H1 (cell line): ENCODE results near the gene AP2B1. TPM values are rescaled to one million over a fixed set of nuclear protein-coding genes. Genes with fewer than 3 reads are reported as not detected.
A peak's percentile ranks its signal among the peaks of the same experiment; 100 is the strongest.

Experiments used
- CTCF ChIA-PET: fragments of 300-600 bp; sonication (Branson Sonifier 250); formaldehyde crosslinking; loops from one replicate; lab custom pipeline; 2021; ENCODE audit not compliant: partially characterized antibody; lab: Charles Lee
- POLR2A ChIA-PET: fragments of 300-600 bp; sonication (Branson Sonifier 250); formaldehyde crosslinking; loops from one replicate; lab custom pipeline; 2021; ENCODE audit warnings: inconsistent platforms; ENCODE audit not compliant: partially characterized antibody; lab: Charles Lee
- DNase-seq, 2 experiments: peaks; one replicate each; pipeline versions ENCODE4 v3.0.0 to v3.0.0-alpha.2; 2010 to 2022; ENCODE audit warnings: low spot score in 2 of 2, low read depth in 1 of 2, mixed read lengths in 1 of 2
- FAIRE-seq: peaks from 2 replicates; lab custom pipeline; 2011; peaks lifted over from hg19 to GRCh38; lab: Jason Lieb, UNC
- H2AFZ ChIP-seq: 2 replicates; pipeline ENCODE4 v1.8.1; 2012; ENCODE audit warnings: low read length, inconsistent platforms
- H2AK5ac ChIP-seq: 2 replicates; pipeline ENCODE4 v1.6.1; 2013; ENCODE audit warnings: low read depth, low read length
- H2BK120ac ChIP-seq: replicated peaks from 2 replicates; pipeline ENCODE3; 2013; ENCODE audit warnings: low read depth, low read length, inconsistent platforms
- H2BK12ac ChIP-seq: 2 replicates; pipeline ENCODE4 v1.6.1; 2013; ENCODE audit warnings: low read depth, low read length
- H2BK15ac ChIP-seq: 2 replicates; pipeline ENCODE4 v1.6.1; 2013; ENCODE audit warnings: low read length
- H2BK20ac ChIP-seq: 2 replicates; pipeline ENCODE4 v1.6.1; 2013; ENCODE audit warnings: low read length
- H2BK5ac ChIP-seq: 2 replicates; pipeline ENCODE4 v1.6.1; 2013; ENCODE audit warnings: low read depth, low read length
- H3K14ac ChIP-seq: 2 replicates; pipeline ENCODE4 v1.6.1; 2013; ENCODE audit warnings: inconsistent platforms; ENCODE audit not compliant: insufficient read length
- H3K18ac ChIP-seq: 2 replicates; pipeline ENCODE4 v1.6.1; 2013; ENCODE audit warnings: low read length; ENCODE audit errors: extremely low read depth
- H3K23ac ChIP-seq: 2 replicates; pipeline ENCODE4 v1.6.1; 2013; ENCODE audit warnings: inconsistent platforms; ENCODE audit not compliant: insufficient read length
- H3K23me2 ChIP-seq: 2 replicates; pipeline ENCODE4 v1.6.1; 2013; ENCODE audit warnings: low read depth, low read length
- H3K27ac ChIP-seq: 2 replicates; pipeline ENCODE4 v1.6.1; 2011; ENCODE audit warnings: low read depth, low read length, inconsistent platforms
- H3K27me3 ChIP-seq, 4 experiments: replicated peaks in 1 of 4; 1 replicate in 1 of 4; 2 replicates in 3 of 4; pipeline versions ENCODE4 v1.6.1 to v1.8.1; 2011 to 2013; ENCODE audit warnings: low read length in 3 of 4, mild to moderate bottlenecking in 3 of 4, inconsistent platforms in 2 of 4, mixed read lengths in 2 of 4, moderate library complexity in 1 of 4; ENCODE audit not compliant: control insufficient read depth in 3 of 4, insufficient read depth in 3 of 4; ENCODE audit errors: extremely low read depth in 1 of 4
- H3K36me3 ChIP-seq, 4 experiments: 2 replicates each; pipeline versions ENCODE4 v1.6.1 to v1.8.1; 2011 to 2013; ENCODE audit warnings: mild to moderate bottlenecking in 4 of 4, low read length in 3 of 4, moderate library complexity in 2 of 4, control low read depth in 1 of 4, inconsistent platforms in 1 of 4; ENCODE audit not compliant: insufficient read depth in 4 of 4, control insufficient read depth in 2 of 4
- H3K4ac ChIP-seq: replicated peaks from 2 replicates; pipeline ENCODE3; 2013; ENCODE audit warnings: low read length, low read depth, mixed read lengths, inconsistent platforms; ENCODE audit not compliant: insufficient read length
- H3K4me1 ChIP-seq, 4 experiments: replicated peaks in 1 of 4; 1 replicate in 1 of 4; 2 replicates in 3 of 4; pipeline versions ENCODE4 v1.6.1 to v1.8.1; 2011 to 2013; ENCODE audit warnings: low read length in 3 of 4, inconsistent platforms in 2 of 4, mixed read lengths in 1 of 4; ENCODE audit not compliant: insufficient read depth in 4 of 4, control insufficient read depth in 3 of 4
- H3K4me2 ChIP-seq, 2 experiments: 2 replicates each; pipeline versions ENCODE4 v1.6.1 to v1.8.1; 2011 to 2013; ENCODE audit warnings: low read depth in 2 of 2, low read length in 2 of 2, control low read depth in 1 of 2, inconsistent platforms in 1 of 2, mild to moderate bottlenecking in 1 of 2; ENCODE audit not compliant: insufficient read depth in 1 of 2
- H3K4me3 ChIP-seq, 4 experiments: fragments of 200-600, 300-600 bp in 1 of 4; sonication (generic), shearing (Covaris generic), sonication (Bioruptor Twin) in 1 of 4; 2 replicates each; pipeline versions ENCODE4 v1.5.1 to v1.8.1; 2011 to 2016; ENCODE audit warnings: low read length in 4 of 4, low read depth in 3 of 4, control low read depth in 2 of 4, inconsistent platforms in 2 of 4, mild to moderate bottlenecking in 2 of 4, mixed read lengths in 1 of 4, moderate library complexity in 1 of 4; ENCODE audit not compliant: insufficient read depth in 2 of 4; ENCODE audit errors: extremely low read depth in 1 of 4
- H3K56ac ChIP-seq: replicated peaks from 2 replicates; pipeline ENCODE3; 2013; ENCODE audit warnings: low read depth, mild to moderate bottlenecking, mixed read lengths, low read length, inconsistent platforms; ENCODE audit not compliant: insufficient read length
- H3K79me1 ChIP-seq: 2 replicates; pipeline ENCODE4 v1.6.1; 2013; ENCODE audit warnings: low read depth, low read length, control low read depth
- H3K79me2 ChIP-seq, 2 experiments: 2 replicates each; pipeline versions ENCODE4 v1.6.1 to v1.8.1; 2012 to 2013; ENCODE audit warnings: low read length in 2 of 2, mild to moderate bottlenecking in 2 of 2, inconsistent platforms in 1 of 2; ENCODE audit not compliant: insufficient read depth in 2 of 2, control insufficient read depth in 1 of 2
- H3K9ac ChIP-seq, 4 experiments: replicated peaks in 1 of 4; 1 replicate in 1 of 4; 2 replicates in 3 of 4; pipeline versions ENCODE4 v1.6.1 to v1.8.1; 2011 to 2013; ENCODE audit warnings: low read depth in 3 of 4, low read length in 3 of 4, control low read depth in 2 of 4, mild to moderate bottlenecking in 2 of 4, moderate library complexity in 2 of 4, inconsistent platforms in 1 of 4; ENCODE audit errors: extremely low read depth in 1 of 4
- H3K9me3 ChIP-seq, 2 experiments: 2 replicates each; pipeline versions ENCODE4 v1.6.1 to v1.8.1; 2012 to 2013; ENCODE audit warnings: mild to moderate bottlenecking in 2 of 2, moderate library complexity in 2 of 2, control low read depth in 1 of 2, inconsistent platforms in 1 of 2, low read depth in 1 of 2, low read length in 1 of 2, mixed read lengths in 1 of 2; ENCODE audit not compliant: insufficient read depth in 2 of 2
- H4K20me1 ChIP-seq, 2 experiments: replicated peaks in 1 of 2; 2 replicates each; pipeline versions ENCODE3 to v1.8.1; 2011 to 2013; ENCODE audit warnings: inconsistent platforms in 2 of 2, low read length in 2 of 2, mild to moderate bottlenecking in 1 of 2; ENCODE audit not compliant: insufficient read depth in 2 of 2, control insufficient read depth in 1 of 2
- H4K5ac ChIP-seq: 2 replicates; pipeline ENCODE4 v1.6.1; 2013; ENCODE audit warnings: low read length, low read depth, mixed read lengths, inconsistent platforms; ENCODE audit not compliant: insufficient read length
- H4K8ac ChIP-seq: 2 replicates; pipeline ENCODE4 v1.8.0; 2013; ENCODE audit warnings: mild to moderate bottlenecking, moderate library complexity, low read length, inconsistent platforms; ENCODE audit not compliant: insufficient read depth; ENCODE audit errors: extremely low read depth
- H4K91ac ChIP-seq: replicated peaks from 2 replicates; pipeline ENCODE3; 2013; ENCODE audit warnings: low read length, mixed read lengths, inconsistent platforms; ENCODE audit not compliant: insufficient read length
- KDM1A ChIP-seq: fragments of 200-600, 300-600 bp; sonication (generic); IDR thresholded peaks from 2 replicates; pipeline ENCODE4 v1.7.1; 2016; ENCODE audit warnings: mild to moderate bottlenecking, low read length, borderline replicate concordance
- SP2 ChIP-seq: IDR thresholded peaks from 2 replicates; pipeline ENCODE4 v1.6.1; 2012; ENCODE audit warnings: mild to moderate bottlenecking, low read length, inconsistent platforms
- WGBS, 2 experiments: shearing (Covaris generic) in 1 of 2; methylation state at CpG; one replicate each; pipeline versions ENCODE4 v1.1.6 to v1.1.7; 2013 to 2015; ENCODE audit warnings: low lambda C conversion rate in 2 of 2, mixed read lengths in 2 of 2, inconsistent platforms in 1 of 2, low coverage in 1 of 2, missing lambda C conversion rate in 1 of 2; ENCODE audit not compliant: insufficient replicate concordance in 2 of 2, insufficient coverage in 1 of 2, insufficient read length in 1 of 2; ENCODE audit errors: extremely low coverage in 1 of 2, missing lambda C conversion rate in 1 of 2; 5-methylcytosine and 5-hydroxymethylcytosine counted together
- polyA plus RNA-seq, 7 experiments: library from polyadenylated mRNA; depleted of rRNA in 3 of 7; stranded (reverse) in 5 of 7; unstranded in 2 of 7; fragments of >200 nt in 5 of 7; fragments of 200-250 nt in 2 of 7; gene quantifications; 1 replicate in 5 of 7; 2 replicates in 1 of 7; 4 replicates in 1 of 7; pipeline versions ENCODE4 v1.2.1 to v1.2.3, GENCODE V29; 2011 to 2013; ENCODE audit warnings: missing spikeins in 2 of 7, mixed read lengths in 2 of 7
- total RNA-seq: library from RNA; stranded (reverse); fragmentation: NEBNext Ultra II Directional; extraction: Animal tissue kit (Norgen Biotek cat#: 25700); gene quantifications from 2 replicates; pipeline ENCODE4 v1.2.1, GENCODE V29; 2021

AP2B1 gene
- total and polyA plus RNA-seq, 2 of the 8 experiments (the other 6 are each of a cell fraction or from before 2014, with no cell fraction given) = 95.5 to 199 TPM

GRCh38 chr17:35750526-35751395 is 163.6 kb downstream of the AP2B1 start:
- H3K79me2 ChIP-seq = no peaks in the 10 kb centered on the region
- H3K4me1 ChIP-seq = peaks cover 0 to 12% (median 5%) of the 10 kb centered on the region in 4 experiments; a peak in 5 of 7 replicates
- no peak overlapping the region for H3K23ac ChIP-seq
- no peak overlapping the region for H3K14ac ChIP-seq
- peak overlapping the region; percentile 25 to 76; a peak in 3 of 4 replicates for H3K4me2 ChIP-seq
- no peaks in the 10 kb centered on the region for H3K9me3 ChIP-seq
- H2BK12ac ChIP-seq = peak overlapping the region; percentile 85; the same call in 1 of the 2 replicates
- ChIA-PET CTCF (interaction anchor here (0.9 to 8.4 kb wide), 11 partner anchors 10 to 160 kb away, joined by 3 to 166 read pairs (median 3); partner anchors contain the start of genes C17orf50 and TAF15), POLR2A (interaction anchor here (1.0 to 2.3 kb wide), 3 partner anchors 14 to 58 kb away, joined by 3 to 6 read pairs (median 5); partner anchors contain the start of genes RASL10B and TAF15)
- 0 out of 2 replicates have a peak overlapping the region, but pooled peaks have one; percentile 44 for H2BK5ac ChIP-seq
- no peak overlapping the region for H3K56ac ChIP-seq
- H2AK5ac ChIP-seq = no peak overlapping the region
- H2BK15ac ChIP-seq = no peak overlapping the region; the same call in 1 of the 2 replicates
- no peaks in the 10 kb centered on the region for H3K79me1 ChIP-seq
- no peak overlapping the region; the same call in 1 of the 2 replicates for H4K8ac ChIP-seq
- H3K23me2 ChIP-seq = no peaks in the 10 kb centered on the region
- FAIRE-seq (no peak), DNase-seq (no peak)
- peak overlapping the region; percentile 78; the same call in 1 of the 2 replicates for H3K18ac ChIP-seq
- WGBS, 2 experiments = 87% methylated on average over 10 of the region's 10 CpGs; no CpG with 5 or more reads in 1 of the 2 experiments
- peak overlapping the region in 3 of 4 experiments; percentile 15 to 50 (median 29); a peak in 4 of 8 replicates for H3K4me3 ChIP-seq
- no peak overlapping the region for H3K9ac ChIP-seq
- H3K27me3 ChIP-seq = peaks cover 2 to 19% (median 12%) of the 10 kb centered on the region in 4 experiments; a peak in 6 of 7 replicates
- H4K91ac ChIP-seq = peak overlapping the region; percentile 90
- H2BK120ac ChIP-seq = no peak overlapping the region
- H4K20me1 ChIP-seq = no peaks in the 10 kb centered on the region
- H3K36me3 ChIP-seq = no peaks in the 10 kb centered on the region
- H4K5ac ChIP-seq = no peak overlapping the region
- no peak overlapping the region for H3K27ac ChIP-seq
- no peak for TF ChIP-seq SP2
- peak; percentile 40; the same call in 1 of the 2 replicates for TF ChIP-seq KDM1A
- TF ChIP-seq, all 59 proteins: peak for 1
- Histone ChIP-seq H2AFZ (0 out of 2 replicates have a peak overlapping the region, but pooled peaks have one; percentile 93), H3K4ac (no peak overlapping the region), H2BK20ac (peak overlapping the region; percentile 61; the same call in 1 of the 2 replicates)
